ENCODE data around the gene HNRNPLL.

The HNRNPLL gene

GRCh38 chr2:38591152-38591551 lies 11.6 kb downstream of the HNRNPLL start:
- DNase-seq = no peak

DNA sequence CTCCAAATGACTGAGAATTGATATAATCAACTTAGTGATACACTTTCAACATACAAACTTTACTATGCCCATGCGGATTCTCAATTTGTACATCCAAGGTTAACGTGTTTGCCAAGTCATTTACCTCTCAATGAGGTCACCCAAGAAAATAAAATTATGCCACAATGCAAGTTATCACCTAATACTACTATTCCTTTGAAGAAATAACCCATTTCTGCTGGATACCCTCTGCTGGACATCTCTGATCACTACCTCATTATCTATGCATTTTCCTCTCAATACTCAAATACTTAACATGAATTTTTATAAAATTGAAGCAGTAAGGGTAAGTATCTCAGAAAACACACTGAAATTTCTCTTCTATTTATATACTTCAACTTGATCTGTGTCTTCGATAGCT lies 12.7 kb downstream of the HNRNPLL start:
- no peak for DNase-seq

DNA sequence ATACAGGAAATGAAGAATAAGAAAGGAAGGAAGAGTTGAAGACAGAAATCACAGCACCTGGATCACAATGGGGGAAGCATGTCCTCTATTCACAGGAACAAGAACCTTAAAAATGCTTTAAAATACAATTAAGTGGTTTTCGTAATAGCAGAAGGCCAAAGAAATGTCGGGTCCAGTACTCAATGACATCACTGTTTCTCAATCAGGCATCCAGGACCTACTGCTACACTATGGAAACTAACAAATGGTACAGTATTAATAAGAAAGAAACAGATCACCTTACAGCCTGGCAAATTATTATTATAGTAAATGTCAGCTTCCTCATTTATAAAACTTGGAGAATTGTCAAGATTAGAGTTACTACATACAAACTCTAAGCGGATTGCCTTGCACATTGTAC lies 15.8 kb downstream of the HNRNPLL start:
- no peak for DNase-seq

DNA sequence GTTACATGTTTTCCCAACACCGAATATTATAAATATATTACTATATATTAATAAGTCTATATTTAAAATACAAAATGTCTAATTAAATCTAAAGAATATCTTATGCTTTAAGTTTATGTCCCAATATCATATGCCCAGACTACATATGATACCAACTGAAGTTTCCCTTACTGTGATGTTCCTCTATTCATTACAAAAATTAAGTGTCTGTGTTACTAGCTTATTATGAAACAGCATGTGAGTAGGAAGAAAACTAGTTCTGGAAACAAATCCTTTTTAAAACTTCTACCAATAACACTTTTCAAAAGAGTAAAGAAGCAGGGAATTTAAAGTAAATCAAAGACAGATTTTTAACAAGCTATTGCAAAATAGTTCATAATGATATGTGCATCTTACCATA lies 17.8 kb downstream of the HNRNPLL start:
- no peak for DNase-seq

DNA sequence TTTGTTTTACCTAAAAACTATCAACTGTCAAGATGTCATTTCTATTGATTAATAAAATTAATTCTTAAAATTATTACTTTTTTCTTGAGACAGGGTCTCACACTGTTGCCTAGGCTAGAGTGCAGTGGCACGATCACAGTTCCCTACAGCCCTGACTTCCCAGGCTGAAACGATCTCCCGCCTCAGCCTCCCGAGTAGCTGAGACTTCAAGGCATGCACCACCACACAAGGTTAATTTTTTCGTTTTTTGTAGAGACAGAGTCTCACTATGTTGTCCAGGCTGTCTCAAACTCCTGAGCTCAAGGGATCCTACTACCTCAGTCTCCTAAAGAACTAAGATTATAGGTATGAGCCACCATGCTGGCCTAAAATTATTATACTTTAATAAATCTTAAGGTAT lies 18.7 kb downstream of the HNRNPLL start:
- no peak for DNase-seq

GRCh38 chr2:38583524-38583923 lies 19.2 kb downstream of the HNRNPLL start:
- no peak for DNase-seq

DNA sequence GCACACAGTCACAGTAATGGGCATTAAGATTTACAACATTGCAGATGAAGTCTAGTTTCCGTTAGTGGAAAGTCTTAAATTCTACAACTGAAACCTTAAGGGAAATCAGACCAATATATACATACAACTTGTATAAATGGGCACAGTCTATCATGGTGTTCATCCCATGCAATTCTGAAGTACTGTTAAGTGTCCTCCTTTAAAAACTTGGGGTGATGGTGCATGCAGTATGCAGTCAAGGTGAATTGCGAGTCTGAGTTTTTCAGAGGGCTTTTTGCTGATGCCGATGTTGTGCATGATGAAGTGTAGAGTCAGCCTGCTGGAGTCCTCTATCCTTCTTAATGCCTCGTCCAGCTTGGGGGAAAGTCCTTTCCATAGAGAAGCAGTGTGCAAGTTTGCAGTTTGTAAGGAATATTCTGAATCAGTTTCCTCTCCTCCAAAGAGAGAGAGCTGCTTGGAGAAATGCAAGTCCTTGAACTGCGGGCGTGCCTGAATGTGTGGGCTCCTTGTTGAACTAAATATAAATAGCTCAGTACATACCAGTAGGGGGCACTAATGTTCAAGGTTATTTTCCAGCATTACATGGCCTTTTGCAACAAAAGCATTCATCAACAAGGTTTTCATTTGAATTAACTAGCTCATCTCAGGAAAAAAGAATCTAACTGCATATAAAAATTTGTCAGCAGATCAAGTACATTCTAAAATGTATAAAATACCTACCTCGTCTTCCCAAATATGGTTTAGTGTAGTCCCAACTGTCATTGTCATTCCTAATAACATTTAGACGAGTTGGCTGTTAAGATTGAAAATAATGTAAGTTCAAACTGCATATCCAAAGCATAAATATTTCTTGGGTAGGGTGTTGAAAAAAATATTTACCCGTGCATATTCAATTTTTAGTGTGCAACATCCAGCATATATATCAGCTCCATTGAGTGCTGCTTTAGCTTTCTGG lies 21.3 kb downstream of the HNRNPLL start:
- DNase-seq = no peak

DNA sequence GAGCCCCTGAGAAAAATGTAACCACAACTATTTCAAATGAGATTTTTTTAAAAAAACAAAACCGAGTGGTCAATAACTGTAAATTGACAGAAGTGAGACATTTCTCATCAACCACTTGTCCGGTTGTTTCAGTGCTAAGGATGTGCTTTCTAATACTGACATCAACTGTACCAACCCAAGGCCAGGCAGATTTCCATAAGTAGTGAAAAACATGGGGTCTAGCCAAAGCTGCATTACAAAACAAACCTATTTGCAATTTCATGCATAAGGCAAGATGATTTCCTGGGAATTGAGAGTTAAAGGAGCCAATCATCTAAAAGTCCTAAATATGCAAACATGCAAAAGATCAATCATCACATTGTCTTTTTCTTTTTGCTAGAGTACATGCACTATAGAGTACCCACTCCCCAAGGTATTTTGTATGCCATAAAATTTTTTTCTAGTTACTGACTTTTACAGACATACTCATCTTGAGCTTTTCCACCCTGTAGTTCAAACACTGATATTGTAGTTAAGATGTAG lies 22.6 kb downstream of the HNRNPLL start:
- no peak for DNase-seq

DNA sequence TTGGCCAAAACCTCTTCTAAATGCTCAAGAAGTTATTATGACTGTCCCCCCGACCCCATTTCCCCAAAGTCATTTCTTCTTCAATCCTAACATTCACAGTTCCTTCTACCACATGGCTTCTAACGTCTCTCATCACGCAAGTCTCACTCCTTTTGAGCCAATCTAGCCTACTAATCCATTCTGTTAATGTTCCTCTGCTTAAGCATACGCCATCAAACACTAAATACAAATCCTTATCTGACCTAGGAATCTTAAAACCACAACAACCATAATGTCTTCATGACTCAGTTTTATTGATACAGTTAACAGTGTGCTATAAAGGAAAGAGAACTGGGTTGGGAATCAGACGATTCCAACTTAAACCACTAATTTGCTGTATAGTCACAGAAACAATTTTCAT lies 23.9 kb downstream of the HNRNPLL start:
- no peak for DNase-seq

- no peak for DNase-seq
These were observed 28.4 kb downstream of the HNRNPLL start for GRCh38 chr2:38574278-38574677.

DNA sequence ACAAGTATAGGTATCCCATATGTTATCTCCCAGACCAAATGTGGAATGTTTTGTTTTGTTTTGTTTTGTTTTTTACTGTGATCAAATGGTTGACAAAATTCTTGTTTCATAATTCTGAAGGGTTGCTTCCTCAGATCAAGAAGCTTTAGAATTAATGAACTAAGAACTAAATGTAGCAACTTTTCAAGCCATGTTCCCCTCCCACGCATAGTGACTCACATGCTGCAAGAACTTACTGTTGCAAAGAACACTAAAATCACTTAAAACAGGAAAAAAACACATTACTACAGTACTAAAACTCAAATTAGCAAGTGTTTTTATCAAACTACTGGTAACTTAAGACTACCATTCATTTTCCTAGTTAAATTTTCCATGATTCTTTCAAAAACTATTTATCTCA lies 30.6 kb downstream of the HNRNPLL start:
- DNase-seq = no peak

DNA sequence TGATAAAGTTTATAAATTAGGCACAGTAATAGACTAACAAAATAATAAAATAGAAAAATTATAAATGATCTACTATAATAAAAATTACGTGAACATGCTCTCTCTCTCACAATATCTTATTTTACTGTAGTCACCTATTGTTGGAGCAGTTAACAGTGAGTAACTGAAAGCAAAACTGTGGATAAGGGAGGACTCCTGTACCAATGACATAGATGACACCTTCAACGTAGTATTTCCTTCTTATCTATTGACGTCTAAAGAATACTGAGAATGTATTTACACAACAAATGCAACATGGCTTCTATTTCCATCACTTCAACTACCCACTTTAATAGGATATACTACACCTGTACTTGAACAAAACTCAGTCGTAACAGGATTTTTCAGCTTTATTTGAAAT lies 31.5 kb downstream of the HNRNPLL start:
- no peak for DNase-seq

GRCh38 chr2:38568724-38569436 lies 33.8 kb downstream of the HNRNPLL start:
- no peak for DNase-seq

GRCh38 chr2:38565333-38565732 lies 37.4 kb downstream of the HNRNPLL start:
- DNase-seq = no peak

- no peak for DNase-seq
These were observed 41.0 kb downstream of the HNRNPLL start for GRCh38 chr2:38561691-38562090.

- DNase-seq = no peak
These were observed 42.6 kb downstream of the HNRNPLL start for GRCh38 chr2:38560092-38560491.

GRCh38 chr2:38557981-38558380 lies 44.7 kb downstream of the HNRNPLL start:
- DNase-seq = no peak

- no peak for DNase-seq
These were observed 45.5 kb downstream of the HNRNPLL start for GRCh38 chr2:38557217-38557616.

DNA sequence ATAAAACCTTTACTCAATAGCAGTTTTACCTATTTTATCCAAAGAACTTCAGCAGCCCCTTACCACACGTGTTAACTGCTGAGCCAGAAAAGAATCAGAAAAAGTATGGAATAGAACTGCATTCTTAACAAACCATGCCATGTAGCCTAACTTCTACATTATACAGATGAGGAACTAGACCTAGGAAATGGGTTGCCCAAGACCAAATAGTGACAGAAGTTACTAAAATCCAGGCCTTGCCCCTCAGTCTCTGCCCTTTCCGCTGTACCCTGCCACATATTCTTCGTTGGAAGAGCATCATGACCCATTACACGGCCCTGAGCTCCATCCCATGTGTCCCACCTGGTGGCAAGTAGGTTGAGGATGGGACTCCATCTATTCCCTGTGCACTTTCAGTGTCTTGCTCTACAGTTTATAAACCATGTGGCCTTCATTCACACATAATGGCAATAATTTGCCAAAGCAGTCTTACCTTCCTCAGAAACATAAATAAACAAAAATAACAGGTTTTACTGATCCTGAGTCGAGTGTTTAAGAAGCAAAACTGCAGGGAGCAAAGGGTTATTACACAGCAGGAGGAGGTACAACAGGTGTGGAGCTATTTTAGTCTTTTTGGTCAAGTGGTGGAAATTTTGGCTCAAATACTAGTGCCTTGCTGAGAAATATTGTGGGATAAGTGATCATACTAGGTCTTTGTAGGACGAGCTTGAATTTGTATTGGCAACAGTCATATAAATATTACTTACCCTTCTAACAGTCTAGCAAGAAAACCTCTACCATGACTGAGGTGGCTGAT lies 46.5 kb downstream of the HNRNPLL start:
- no peak for DNase-seq

- DNase-seq = no peak
These were observed 47.6 kb downstream of the HNRNPLL start for GRCh38 chr2:38554973-38555595.

GRCh38 chr2:38553554-38553953 lies 49.2 kb downstream of the HNRNPLL start:
- no peak for DNase-seq

DNA sequence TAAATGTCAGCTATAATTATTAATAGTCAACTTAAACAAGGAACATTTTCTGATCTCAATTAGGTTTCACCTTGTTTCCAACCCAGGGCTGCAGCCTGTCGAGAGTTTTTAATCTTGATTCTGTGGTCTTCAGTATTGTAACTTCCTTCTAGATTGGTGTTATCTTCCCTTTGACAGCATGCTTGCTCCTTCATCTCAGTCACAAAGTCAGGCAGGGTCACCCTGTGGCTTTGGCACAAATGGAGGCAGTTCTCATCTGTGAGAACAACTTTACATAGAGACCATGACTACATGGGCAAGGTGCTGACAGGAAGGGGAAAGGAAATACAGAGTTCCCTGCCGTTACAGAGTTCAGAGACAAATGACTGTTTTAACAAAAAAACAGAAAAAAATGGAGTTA lies 50.5 kb downstream of the HNRNPLL start:
- no peak for DNase-seq

GRCh38 chr2:38551746-38552145 lies 51.0 kb downstream of the HNRNPLL start:
- DNase-seq = no peak

All from T1000 (cell line).